ENCODE measurements around the gene ATP7B. TPM values are rescaled to one million over a fixed set of nuclear protein-coding genes. Genes with fewer than 3 reads are reported as not detected.

ATP7B gene
- total RNA-seq, 1 donor from 2014 or later: 7.1 TPM

GRCh38 chr13:51953347-51954195, 57.7 kb downstream of the ATP7B start:
- DNase-seq (ENCODE audit: low spot score): no peak

- DNase-seq (ENCODE audit: low spot score): peak; percentile 49
These were observed 60.5 kb downstream of the ATP7B start for GRCh38 chr13:51950722-51951121.

- DNase-seq (ENCODE audit: low spot score): peak; percentile 64
These were observed 65.0 kb downstream of the ATP7B start for GRCh38 chr13:51946163-51946669.

GRCh38 chr13:51945149-51945548, 66.1 kb downstream of the ATP7B start:
- no peak for DNase-seq (ENCODE audit: low spot score)

- peak; percentile 80 for DNase-seq (ENCODE audit: low spot score)
These were observed 66.8 kb downstream of the ATP7B start for GRCh38 chr13:51944428-51944827.

- peak; percentile 68 for DNase-seq (ENCODE audit: low spot score)
These were observed 67.5 kb downstream of the ATP7B start for GRCh38 chr13:51943721-51944120.

- DNase-seq (ENCODE audit: low spot score): peak; percentile 81
These were observed 69.1 kb downstream of the ATP7B start for GRCh38 chr13:51942189-51942588.

- no peak for DNase-seq (ENCODE audit: low spot score)
These were observed 72.8 kb downstream of the ATP7B start for GRCh38 chr13:51938454-51938853.

- DNase-seq (ENCODE audit: low spot score): peak; percentile 81
These were observed 73.6 kb downstream of the ATP7B start for GRCh38 chr13:51937320-51938290.

- DNase-seq (ENCODE audit: low spot score): peak; percentile 87
These were observed 75.7 kb downstream of the ATP7B start for GRCh38 chr13:51935326-51936171.

- DNase-seq (ENCODE audit: low spot score): peak; percentile 82
These were observed 76.7 kb downstream of the ATP7B start for GRCh38 chr13:51934461-51935087.

- DNase-seq (ENCODE audit: low spot score): peak; percentile 59
These were observed 77.7 kb downstream of the ATP7B start for GRCh38 chr13:51933466-51934058.

GRCh38 chr13:51932231-51932630, 79.0 kb downstream of the ATP7B start:
- DNase-seq (ENCODE audit: low spot score): no peak

GRCh38 chr13:51931606-51932005, 79.6 kb downstream of the ATP7B start:
- no peak for DNase-seq (ENCODE audit: low spot score)

GRCh38 chr13:51929699-51930098, 81.6 kb downstream of the ATP7B start:
- peak; percentile 65 for DNase-seq (ENCODE audit: low spot score)

- no peak for DNase-seq (ENCODE audit: low spot score)
These were observed 83.0 kb downstream of the ATP7B start for GRCh38 chr13:51928231-51928630.

GRCh38 chr13:51927129-51927528, 84.1 kb downstream of the ATP7B start:
- no peak for DNase-seq (ENCODE audit: low spot score)

GRCh38 chr13:51926528-51926885, 84.7 kb downstream of the ATP7B start:
- no peak for DNase-seq (ENCODE audit: low spot score)

- no peak for DNase-seq (ENCODE audit: low spot score)
These were observed 85.3 kb downstream of the ATP7B start for GRCh38 chr13:51925865-51926527.
